ENCODE measurements around the gene HAO2.
A peak's percentile ranks its signal among the peaks of the same experiment; 100 is the strongest.

HAO2 gene

GRCh38 chr1:119329541-119330461 is 38.8 kb upstream of the HAO2 start:
- Histone ChIP-seq H3K4me1 (ENCODE audit: control insufficient read depth in 2 of 2, insufficient read depth in 1 of 2, low read depth in 1 of 2, low read length in 2 of 2) (peaks cover 13 to 23% of the 10 kb centered on the region in 2 donors), H3K9me3 (replicated peaks in 1 of 2; ENCODE audit: control insufficient read depth in 2 of 2, insufficient read depth in 1 of 2, low read depth in 1 of 2, low read length in 2 of 2) (peaks cover 0 to 2% of the 10 kb centered on the region in 2 donors), H2BK5ac (ENCODE audit: low read length) (no peak overlapping the region), H3K4me3 (ENCODE audit: low read length in 2 of 2) (no peak overlapping the region), H2AK5ac (ENCODE audit: low read depth, low read length) (no peak overlapping the region), H3K27ac (replicated peaks; ENCODE audit: low read length) (no peak overlapping the region), H3K9ac (ENCODE audit: low read depth, low read length, poor library complexity) (no peak overlapping the region), H3K23ac (ENCODE audit: low read depth, low read length, poor library complexity) (no peak overlapping the region), H2AFZ (ENCODE audit: low read length) (no peak overlapping the region), H3K4me2 (ENCODE audit: insufficient read depth, low read length, poor library complexity, severe bottlenecking) (no peak overlapping the region), H3K27me3 (ENCODE audit: control insufficient read depth in 3 of 3, insufficient read depth in 3 of 3, low read depth in 1 of 3, low read length in 3 of 3) (peaks cover 0 to 3% (median 0%) of the 10 kb centered on the region in 3 experiments), H3K4ac (ENCODE audit: low read length) (no peak overlapping the region), H3K36me3 (replicated peaks in 1 of 2; ENCODE audit: control insufficient read depth in 2 of 2, insufficient read depth in 2 of 2, low read length in 2 of 2) (no peaks in the 10 kb centered on the region), H4K91ac (ENCODE audit: low read depth, low read length, poor library complexity) (no peak overlapping the region), H3K79me1 (ENCODE audit: low read depth, low read length) (no peaks in the 10 kb centered on the region), H3K18ac (ENCODE audit: low read length) (no peak overlapping the region), H2BK15ac (ENCODE audit: low read length) (no peak overlapping the region), H3K14ac (ENCODE audit: low read length) (no peak overlapping the region), H4K8ac (ENCODE audit: low read depth, low read length) (no peak overlapping the region), H2BK120ac (ENCODE audit: low read depth, low read length) (no peak overlapping the region), H2BK12ac (ENCODE audit: low read length) (no peak overlapping the region)
- no CpG with 5 or more reads among the region's 8 CpGs for WGBS, 2 donors (ENCODE audit: extremely low coverage in 2 of 2, insufficient read length in 2 of 2, insufficient replicate concordance in 1 of 2)
- no peak for DNase-seq (ENCODE audit: low spot score)

- WGBS, 2 donors (ENCODE audit: extremely low coverage in 2 of 2, insufficient read length in 2 of 2, insufficient replicate concordance in 1 of 2) = no CpG with 5 or more reads among the region's 6 CpGs
- no peak overlapping the region for H2BK12ac ChIP-seq (ENCODE audit: low read length)
- H3K4me1 ChIP-seq (ENCODE audit: control insufficient read depth in 2 of 2, insufficient read depth in 1 of 2, low read depth in 1 of 2, low read length in 2 of 2) = peaks cover 13 to 23% of the 10 kb centered on the region in 2 donors
- no peak overlapping the region for H2BK120ac ChIP-seq (ENCODE audit: low read depth, low read length)
- no peak overlapping the region for H3K4me2 ChIP-seq (ENCODE audit: insufficient read depth, low read length, poor library complexity, severe bottlenecking)
- no peak overlapping the region for H3K18ac ChIP-seq (ENCODE audit: low read length)
- H3K14ac ChIP-seq (ENCODE audit: low read length) = no peak overlapping the region
- no peak overlapping the region for H2BK15ac ChIP-seq (ENCODE audit: low read length)
- H3K36me3 ChIP-seq (replicated peaks in 1 of 2; ENCODE audit: control insufficient read depth in 2 of 2, insufficient read depth in 2 of 2, low read length in 2 of 2) = no peaks in the 10 kb centered on the region
- no peak overlapping the region for H4K91ac ChIP-seq (ENCODE audit: low read depth, low read length, poor library complexity)
- H3K23ac ChIP-seq (ENCODE audit: low read depth, low read length, poor library complexity) = no peak overlapping the region
- H3K27ac ChIP-seq (replicated peaks; ENCODE audit: low read length) = no peak overlapping the region
- no peak overlapping the region for H2AFZ ChIP-seq (ENCODE audit: low read length)
- no peak overlapping the region for H4K8ac ChIP-seq (ENCODE audit: low read depth, low read length)
- H3K27me3 ChIP-seq (ENCODE audit: control insufficient read depth in 3 of 3, insufficient read depth in 3 of 3, low read depth in 1 of 3, low read length in 3 of 3) = peaks cover 0 to 3% (median 0%) of the 10 kb centered on the region in 3 experiments
- peaks cover 0 to 2% of the 10 kb centered on the region in 2 donors for H3K9me3 ChIP-seq (replicated peaks in 1 of 2; ENCODE audit: control insufficient read depth in 2 of 2, insufficient read depth in 1 of 2, low read depth in 1 of 2, low read length in 2 of 2)
- no peak for DNase-seq (ENCODE audit: low spot score)
- no peaks in the 10 kb centered on the region for H3K79me1 ChIP-seq (ENCODE audit: low read depth, low read length)
- no peak overlapping the region for H3K4ac ChIP-seq (ENCODE audit: low read length)
- no peak overlapping the region for H2AK5ac ChIP-seq (ENCODE audit: low read depth, low read length)
- no peak overlapping the region for H3K4me3 ChIP-seq (ENCODE audit: low read length in 2 of 2)
- no peak overlapping the region for H3K9ac ChIP-seq (ENCODE audit: low read depth, low read length, poor library complexity)
- no peak overlapping the region for H2BK5ac ChIP-seq (ENCODE audit: low read length)
Observed at GRCh38 chr1:119330466-119331189, 38.0 kb upstream of the HAO2 start.

GRCh38 chr1:119331190-119331515 is 37.4 kb upstream of the HAO2 start:
- peaks cover 0 to 3% (median 0%) of the 10 kb centered on the region in 3 experiments for H3K27me3 ChIP-seq (ENCODE audit: control insufficient read depth in 3 of 3, insufficient read depth in 3 of 3, low read depth in 1 of 3, low read length in 3 of 3)
- no peak overlapping the region for H3K23ac ChIP-seq (ENCODE audit: low read depth, low read length, poor library complexity)
- no peaks in the 10 kb centered on the region for H3K36me3 ChIP-seq (replicated peaks in 1 of 2; ENCODE audit: control insufficient read depth in 2 of 2, insufficient read depth in 2 of 2, low read length in 2 of 2)
- H4K8ac ChIP-seq (ENCODE audit: low read depth, low read length) = no peak overlapping the region
- H3K14ac ChIP-seq (ENCODE audit: low read length) = no peak overlapping the region
- no peak overlapping the region for H2BK5ac ChIP-seq (ENCODE audit: low read length)
- no peak for DNase-seq (ENCODE audit: low spot score)
- H3K9me3 ChIP-seq (replicated peaks in 1 of 2; ENCODE audit: control insufficient read depth in 2 of 2, insufficient read depth in 1 of 2, low read depth in 1 of 2, low read length in 2 of 2) = peaks cover 0 to 2% of the 10 kb centered on the region in 2 donors
- H3K79me1 ChIP-seq (ENCODE audit: low read depth, low read length) = no peaks in the 10 kb centered on the region
- H3K4me1 ChIP-seq (ENCODE audit: control insufficient read depth in 2 of 2, insufficient read depth in 1 of 2, low read depth in 1 of 2, low read length in 2 of 2) = peaks cover 13 to 18% of the 10 kb centered on the region in 2 donors
- no peak overlapping the region for H4K91ac ChIP-seq (ENCODE audit: low read depth, low read length, poor library complexity)
- H2AK5ac ChIP-seq (ENCODE audit: low read depth, low read length) = no peak overlapping the region
- no CpG with 5 or more reads among the region's 6 CpGs for WGBS, 2 donors (ENCODE audit: extremely low coverage in 2 of 2, insufficient read length in 2 of 2, insufficient replicate concordance in 1 of 2)
- no peak overlapping the region for H3K4me2 ChIP-seq (ENCODE audit: insufficient read depth, low read length, poor library complexity, severe bottlenecking)
- H2BK120ac ChIP-seq (ENCODE audit: low read depth, low read length) = no peak overlapping the region
- H3K4ac ChIP-seq (ENCODE audit: low read length) = no peak overlapping the region
- no peak overlapping the region for H3K18ac ChIP-seq (ENCODE audit: low read length)
- H2AFZ ChIP-seq (ENCODE audit: low read length) = no peak overlapping the region
- H2BK12ac ChIP-seq (ENCODE audit: low read length) = no peak overlapping the region
- no peak overlapping the region for H3K9ac ChIP-seq (ENCODE audit: low read depth, low read length, poor library complexity)
- H3K27ac ChIP-seq (replicated peaks; ENCODE audit: low read length) = no peak overlapping the region
- H3K4me3 ChIP-seq (ENCODE audit: low read length in 2 of 2) = no peak overlapping the region
- no peak overlapping the region for H2BK15ac ChIP-seq (ENCODE audit: low read length)

- Histone ChIP-seq H2AFZ (ENCODE audit: low read length) (peak overlapping the region; percentile 47), H4K91ac (ENCODE audit: low read depth, low read length, poor library complexity) (no peak overlapping the region), H3K27ac (replicated peaks; ENCODE audit: low read length) (no peak overlapping the region), H2BK5ac (ENCODE audit: low read length) (no peak overlapping the region), H3K4me2 (ENCODE audit: insufficient read depth, low read length, poor library complexity, severe bottlenecking) (no peak overlapping the region), H3K23ac (ENCODE audit: low read depth, low read length, poor library complexity) (no peak overlapping the region), H3K9ac (ENCODE audit: low read depth, low read length, poor library complexity) (no peak overlapping the region), H3K4me3 (ENCODE audit: low read length in 2 of 2) (no peak overlapping the region), H3K4ac (ENCODE audit: low read length) (no peak overlapping the region), H3K18ac (ENCODE audit: low read length) (no peak overlapping the region), H3K27me3 (ENCODE audit: control insufficient read depth in 3 of 3, insufficient read depth in 3 of 3, low read depth in 1 of 3, low read length in 3 of 3) (peaks cover 0 to 1% (median 0%) of the 10 kb centered on the region in 3 experiments), H4K8ac (ENCODE audit: low read depth, low read length) (no peak overlapping the region), H2BK15ac (ENCODE audit: low read length) (no peak overlapping the region), H2AK5ac (ENCODE audit: low read depth, low read length) (no peak overlapping the region), H3K79me1 (ENCODE audit: low read depth, low read length) (no peaks in the 10 kb centered on the region), H3K9me3 (replicated peaks in 1 of 2; ENCODE audit: control insufficient read depth in 2 of 2, insufficient read depth in 1 of 2, low read depth in 1 of 2, low read length in 2 of 2) (peaks cover 0 to 2% of the 10 kb centered on the region in 2 donors), H2BK12ac (ENCODE audit: low read length) (no peak overlapping the region), H3K36me3 (replicated peaks in 1 of 2; ENCODE audit: control insufficient read depth in 2 of 2, insufficient read depth in 2 of 2, low read length in 2 of 2) (no peaks in the 10 kb centered on the region), H3K4me1 (ENCODE audit: control insufficient read depth in 2 of 2, insufficient read depth in 1 of 2, low read depth in 1 of 2, low read length in 2 of 2) (peaks cover 10 to 12% of the 10 kb centered on the region in 2 donors), H3K14ac (ENCODE audit: low read length) (no peak overlapping the region), H2BK120ac (ENCODE audit: low read depth, low read length) (no peak overlapping the region)
- no CpG with 5 or more reads among the region's 1 CpG for WGBS, 2 donors (ENCODE audit: extremely low coverage in 2 of 2, insufficient read length in 2 of 2, insufficient replicate concordance in 1 of 2)
- DNase-seq (ENCODE audit: low spot score) = no peak
Observed at GRCh38 chr1:119331915-119332314, 36.7 kb upstream of the HAO2 start.

Measured in neuronal stem cell (in vitro differentiated cells).